Dermis blood vessel endothelial cell (primary cell): ENCODE results near the gene RRP1B. TPM values are rescaled to one million over a fixed set of nuclear protein-coding genes. Genes with fewer than 3 reads are reported as not detected.
"Not testable (repeated sequence)": the region's sequence is repeated elsewhere in the genome, so short reads cannot be mapped to it uniquely, and the experiment has no call there.

Experiments
- DNase-seq: peaks from one replicate; pipeline ENCODE4 v3.0.0; 2010
- total RNA-seq: library from RNA; depleted of rRNA; stranded (reverse); fragments of >200 nt; gene quantifications from 2 replicates; pipeline ENCODE4 v1.2.3, GENCODE V29; 2014

Gene RRP1B
- total RNA-seq, 1 donor from 2014 or later = 36.1 TPM

GRCh38 chr21:43699933-43700599 lies 40.7 kb downstream of the RRP1B start:
- no peak for DNase-seq

- DNase-seq = no peak
Measured at GRCh38 chr21:43701936-43702784, 42.8 kb downstream of the RRP1B start.

- DNase-seq = no peak
Measured at GRCh38 chr21:43702785-43703034, 43.4 kb downstream of the RRP1B start.

- no peak for DNase-seq
Measured at GRCh38 chr21:43703035-43703880, 43.9 kb downstream of the RRP1B start.

GRCh38 chr21:43707462-43707861 lies 48.1 kb downstream of the RRP1B start:
- no peak for DNase-seq

- no peak for DNase-seq
Measured at GRCh38 chr21:43708745-43709381, 49.5 kb downstream of the RRP1B start.

GRCh38 chr21:43712268-43712942 lies 53.0 kb downstream of the RRP1B start:
- DNase-seq = no peak

GRCh38 chr21:43713123-43713522 lies 53.8 kb downstream of the RRP1B start:
- not testable (repeated sequence) for DNase-seq

- DNase-seq = no peak
Measured at GRCh38 chr21:43716376-43717165, 57.2 kb downstream of the RRP1B start.

- DNase-seq = no peak
Measured at GRCh38 chr21:43717166-43717853, 58.0 kb downstream of the RRP1B start.

GRCh38 chr21:43717967-43718871 lies 58.9 kb downstream of the RRP1B start:
- no peak for DNase-seq

- DNase-seq = peak; percentile 84
Measured at GRCh38 chr21:43718872-43719747, 59.8 kb downstream of the RRP1B start, which contains the start of gene PDXK. PDXK (plus strand) TSS chr21:43719129; CDS start chr21:43719295, 166 bp downstream.

- DNase-seq = peak; percentile 24
Measured at GRCh38 chr21:43719748-43720538, 60.6 kb downstream of the RRP1B start.

- DNase-seq = no peak
Measured at GRCh38 chr21:43720539-43721166, 61.3 kb downstream of the RRP1B start.

GRCh38 chr21:43721206-43721605 lies 61.8 kb downstream of the RRP1B start:
- no peak for DNase-seq

GRCh38 chr21:43721939-43722338 lies 62.6 kb downstream of the RRP1B start:
- DNase-seq = no peak

GRCh38 chr21:43723648-43724047 lies 64.3 kb downstream of the RRP1B start:
- DNase-seq = no peak
